Activated T-cell treated with anti-CD3 and anti-CD28 coated beads, Interleukin-2, amount 50 U/mL, for 1 hour (primary cell): ENCODE measurements around the gene DHX34.
"Not testable (repeated sequence)": the region's sequence is repeated elsewhere in the genome, so short reads cannot be mapped to it uniquely, and the experiment has no call there.

ENCODE experiments used
- DNase-seq: peaks from one replicate; pipeline ENCODE4 v3.0.0-alpha.2; 2020

Gene DHX34

DNA sequence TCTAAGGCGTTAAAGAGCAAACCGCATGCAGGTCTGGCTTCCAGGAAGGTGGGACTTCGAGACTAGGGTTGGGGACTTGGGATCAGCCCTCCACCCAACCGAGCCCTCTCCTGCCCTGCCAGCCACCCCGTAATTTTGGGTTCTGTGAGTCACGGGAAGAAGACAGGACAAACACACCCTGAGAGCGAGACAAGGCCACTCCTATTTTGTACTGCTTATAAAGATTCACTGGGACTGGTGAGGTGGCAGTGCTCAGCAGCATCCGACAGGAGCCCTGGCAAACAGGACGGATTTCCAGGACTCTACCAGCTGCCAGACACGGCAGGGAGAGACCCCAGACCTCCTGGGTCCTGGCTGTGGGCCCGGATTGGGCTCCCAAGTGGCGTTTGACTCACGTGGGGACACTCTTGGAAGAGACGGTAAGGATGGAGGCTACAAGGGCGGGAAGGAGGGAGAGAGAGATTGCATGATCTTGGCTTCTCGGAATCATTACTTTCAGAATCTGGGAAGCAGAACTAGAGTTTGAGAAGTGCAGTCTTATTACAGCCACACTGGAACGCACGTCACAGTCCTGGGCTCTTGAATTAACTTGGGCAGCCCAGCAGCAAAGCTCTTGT lies 17.1 kb upstream of the DHX34 start, which contains the start of gene C5AR2:
Gene C5AR2 (plus strand): TSS at position 245 of the 617 bp plus-strand sequence. CDS start 8,625 bp downstream, outside the sequence.
- no peak for DNase-seq

DNA sequence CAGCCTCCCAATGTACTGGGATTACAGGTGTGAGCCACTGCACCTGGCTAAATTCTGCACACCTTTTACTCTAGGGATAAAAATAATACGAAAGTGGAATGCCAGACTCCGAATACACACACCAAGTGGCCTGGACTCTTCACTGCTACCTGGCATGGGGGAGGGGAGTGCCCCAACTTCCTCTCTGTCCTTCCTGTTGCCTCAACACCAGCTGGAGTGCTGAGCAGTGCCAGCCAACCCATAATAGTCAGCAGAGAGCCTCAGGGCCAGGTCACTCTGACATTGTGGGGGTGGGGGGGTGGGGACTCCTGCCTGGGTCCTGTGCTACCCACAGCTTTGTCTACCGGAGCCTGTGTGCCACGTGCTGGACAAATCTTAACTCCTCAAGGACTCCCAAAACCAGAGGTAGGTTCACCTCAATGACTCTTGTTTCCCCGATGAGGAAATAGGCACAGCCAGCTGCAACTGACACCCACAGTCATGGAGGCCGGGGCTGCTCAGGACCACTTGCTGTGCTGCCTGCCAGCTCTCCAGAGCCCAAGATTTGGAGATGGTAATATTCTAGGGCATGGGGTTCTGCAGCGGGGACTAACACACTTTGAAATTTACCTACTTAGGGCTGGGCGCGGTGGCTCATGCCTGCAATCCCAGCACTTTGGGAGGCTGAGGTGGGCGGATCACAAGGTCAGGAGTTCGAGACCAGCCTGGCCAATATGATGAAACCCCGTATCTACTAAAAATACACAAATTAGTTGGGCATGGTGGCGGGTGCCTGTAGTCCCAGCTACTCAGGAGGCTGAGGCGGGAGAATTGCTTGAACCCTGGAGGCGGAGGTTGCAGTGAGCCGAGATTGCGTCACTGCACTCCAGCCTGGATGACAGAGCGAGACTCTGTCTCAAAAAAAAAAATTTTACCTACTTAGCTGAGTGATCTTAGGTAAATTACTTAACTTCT lies 12.1 kb upstream of the DHX34 start:
- DNase-seq = not testable (repeated sequence)

DNA sequence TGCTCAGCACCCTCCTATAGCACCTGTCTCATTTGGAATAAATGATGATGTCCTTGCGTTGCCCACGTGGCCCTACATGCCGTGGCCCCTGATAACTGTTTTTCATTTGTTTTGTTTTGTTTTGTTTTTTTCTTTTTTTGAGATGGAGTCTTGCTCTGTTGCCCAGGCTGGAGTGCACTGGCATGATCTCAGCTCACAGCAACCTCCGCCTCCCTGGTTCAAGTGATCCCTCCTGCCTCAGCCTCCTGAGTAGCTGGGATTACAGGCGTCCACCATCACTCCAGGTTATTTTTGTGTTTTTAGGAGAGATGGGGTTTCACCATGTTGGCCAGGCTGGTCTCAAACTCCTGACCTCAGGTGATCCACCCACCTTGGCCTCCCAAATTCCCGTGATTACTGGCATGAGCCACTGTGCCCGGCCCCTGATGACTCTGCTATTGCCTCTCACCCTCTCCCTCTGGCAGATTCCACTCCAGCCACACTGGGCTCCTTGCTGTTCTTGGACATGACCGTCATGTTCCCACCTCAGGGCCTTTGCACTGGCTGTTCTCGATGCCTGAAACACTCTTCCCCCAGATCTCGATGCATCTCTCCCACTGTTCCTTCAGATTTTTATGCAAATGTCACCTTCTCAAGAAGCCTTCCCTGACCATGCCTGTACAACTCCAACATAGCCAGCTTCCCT lies 9.8 kb upstream of the DHX34 start:
- DNase-seq = no peak

DNA sequence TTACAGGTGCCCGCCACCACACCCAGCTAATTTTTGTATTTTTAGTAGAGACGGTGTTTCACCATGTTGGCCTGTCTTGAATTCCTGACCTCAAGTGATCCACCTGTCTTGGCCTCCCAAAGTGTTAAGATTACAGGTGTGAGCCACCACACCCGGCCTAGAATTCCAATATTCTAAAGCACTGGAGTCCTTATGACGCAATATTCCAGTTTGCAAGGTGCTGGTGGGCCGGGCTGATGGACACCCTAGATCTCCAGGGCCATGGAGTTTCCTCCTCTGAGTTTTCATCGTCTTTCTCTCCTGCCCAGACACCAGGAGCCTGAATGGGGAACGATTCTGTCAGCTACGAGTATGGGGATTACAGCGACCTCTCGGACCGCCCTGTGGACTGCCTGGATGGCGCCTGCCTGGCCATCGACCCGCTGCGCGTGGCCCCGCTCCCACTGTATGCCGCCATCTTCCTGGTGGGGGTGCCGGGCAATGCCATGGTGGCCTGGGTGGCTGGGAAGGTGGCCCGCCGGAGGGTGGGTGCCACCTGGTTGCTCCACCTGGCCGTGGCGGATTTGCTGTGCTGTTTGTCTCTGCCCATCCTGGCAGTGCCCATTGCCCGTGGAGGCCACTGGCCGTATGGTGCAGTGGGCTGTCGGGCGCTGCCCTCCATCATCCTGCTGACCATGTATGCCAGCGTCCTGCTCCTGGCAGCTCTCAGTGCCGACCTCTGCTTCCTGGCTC lies 8.5 kb upstream of the DHX34 start:
- DNase-seq = no peak

DNA sequence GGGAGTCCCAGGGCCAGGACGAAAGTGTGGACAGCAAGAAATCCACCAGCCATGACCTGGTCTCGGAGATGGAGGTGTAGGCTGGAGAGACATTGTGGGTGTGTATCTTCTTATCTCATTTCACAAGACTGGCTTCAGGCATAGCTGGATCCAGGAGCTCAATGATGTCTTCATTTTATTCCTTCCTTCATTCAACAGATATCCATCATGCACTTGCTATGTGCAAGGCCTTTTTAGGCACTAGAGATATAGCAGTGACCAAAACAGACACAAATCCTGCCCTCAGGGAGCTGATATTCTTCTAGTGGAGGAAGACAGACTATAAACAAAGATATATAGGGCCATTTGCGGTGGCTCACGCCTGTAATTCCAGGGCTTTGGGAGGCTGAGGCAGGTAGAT lies 7.4 kb upstream of the DHX34 start:
- no peak for DNase-seq

DNA sequence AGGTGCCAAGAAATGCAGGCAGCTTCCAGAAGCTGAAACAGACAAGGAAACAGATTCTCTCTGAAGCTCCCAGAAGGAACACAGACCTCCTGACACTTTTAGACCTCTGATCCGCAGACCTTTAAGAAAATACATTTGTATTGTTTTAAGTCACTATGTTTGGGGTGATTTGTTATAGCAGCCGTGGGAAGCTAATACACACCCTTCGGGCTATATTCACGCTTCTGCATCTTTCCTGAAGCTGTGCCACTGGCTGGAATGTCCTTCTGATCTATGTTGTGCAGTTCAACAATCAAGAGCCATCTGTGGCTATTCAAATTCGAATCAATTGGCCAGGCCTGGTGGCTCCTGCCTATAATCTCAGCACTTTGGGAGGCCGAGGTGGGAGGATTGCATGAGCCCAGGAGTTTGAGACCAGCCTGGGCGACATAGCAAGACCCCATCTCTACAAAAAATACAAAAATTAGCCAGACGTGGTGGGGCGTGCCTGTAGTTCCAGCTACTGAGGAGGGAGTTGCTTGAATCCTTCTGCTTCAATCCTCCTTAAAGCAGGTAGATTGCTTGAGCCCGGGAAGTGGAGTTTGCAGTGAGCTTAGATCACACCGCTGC lies 5.8 kb upstream of the DHX34 start:
- no peak for DNase-seq

DNA sequence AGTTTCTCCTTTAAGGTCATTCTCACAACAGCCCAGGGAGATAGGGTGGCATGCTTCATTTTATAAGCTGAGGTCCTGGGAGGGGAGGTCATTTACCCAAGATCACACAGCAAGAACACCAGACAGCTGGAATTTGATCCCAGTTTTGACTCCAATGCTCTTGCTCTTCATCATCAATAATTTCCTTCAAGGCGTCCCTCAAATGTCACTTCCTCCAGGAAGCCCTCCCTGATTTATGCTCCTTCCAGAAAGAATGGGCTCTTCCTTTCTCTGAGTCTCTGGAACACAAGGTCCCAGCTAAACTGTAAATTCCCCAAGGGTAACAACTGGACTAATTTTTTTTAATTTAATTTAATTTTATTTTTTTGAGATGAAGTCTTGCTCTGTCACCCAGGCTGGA lies 4.7 kb upstream of the DHX34 start:
- no peak for DNase-seq

DNA sequence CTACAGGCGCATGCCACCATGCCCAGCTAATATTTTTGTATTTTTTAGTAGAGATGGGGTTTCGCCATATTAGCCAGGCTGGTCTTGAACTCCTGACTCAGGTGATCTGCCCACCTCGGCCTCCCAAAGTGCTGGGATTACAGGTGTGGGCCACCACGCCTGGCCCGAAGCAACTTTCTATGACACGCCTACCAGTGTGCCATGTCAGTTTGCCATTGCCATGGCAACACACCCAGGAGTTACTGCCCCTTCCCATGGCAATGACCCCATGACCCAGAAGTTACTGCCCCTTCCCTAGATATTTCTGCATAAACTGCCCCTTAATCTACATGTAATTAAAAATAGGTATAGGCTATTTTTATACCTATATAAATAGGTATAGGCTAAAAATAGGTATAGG lies 3.1 kb upstream of the DHX34 start:
- not testable (repeated sequence) for DNase-seq

DNA sequence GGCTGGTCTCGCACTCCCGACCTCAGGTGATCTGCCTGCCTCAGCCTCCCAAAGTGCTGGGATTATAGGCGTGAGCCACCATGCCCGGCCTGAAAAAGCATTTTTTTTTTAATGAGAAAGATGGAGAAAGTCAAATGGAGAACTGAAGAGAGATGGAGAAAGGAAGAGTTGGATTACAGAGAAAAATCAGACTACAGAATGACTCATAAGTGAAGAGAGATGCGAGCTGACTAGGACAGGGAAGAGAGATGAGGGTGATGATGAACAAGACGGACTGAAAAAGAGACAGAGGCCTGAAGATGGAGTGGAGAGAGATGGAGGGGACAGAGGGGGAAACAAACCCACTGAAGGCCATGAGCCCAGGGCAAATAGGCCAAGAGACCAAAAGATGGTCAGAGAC lies 1.5 kb downstream of the DHX34 start:
- DNase-seq = no peak

DNA sequence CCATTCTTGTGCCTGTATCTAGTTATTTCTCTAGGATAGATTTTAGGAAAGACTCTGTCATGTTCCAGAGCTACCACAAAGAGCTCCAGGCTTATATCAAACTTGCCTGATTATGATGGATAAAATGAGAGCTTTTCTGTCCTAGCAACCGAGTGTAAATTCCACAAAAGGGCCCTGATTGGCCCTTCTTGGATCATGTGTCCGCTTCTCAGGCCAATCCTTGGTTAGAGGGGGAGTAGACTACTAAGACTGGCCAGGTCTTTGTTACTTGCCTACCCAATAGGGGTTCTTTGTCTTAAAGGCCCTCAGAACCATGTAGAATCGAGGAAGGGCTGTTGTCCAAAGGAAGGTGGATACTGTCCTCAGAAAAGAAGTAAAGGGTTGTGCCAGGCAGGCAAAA lies 2.4 kb downstream of the DHX34 start:
- no peak for DNase-seq

DNA sequence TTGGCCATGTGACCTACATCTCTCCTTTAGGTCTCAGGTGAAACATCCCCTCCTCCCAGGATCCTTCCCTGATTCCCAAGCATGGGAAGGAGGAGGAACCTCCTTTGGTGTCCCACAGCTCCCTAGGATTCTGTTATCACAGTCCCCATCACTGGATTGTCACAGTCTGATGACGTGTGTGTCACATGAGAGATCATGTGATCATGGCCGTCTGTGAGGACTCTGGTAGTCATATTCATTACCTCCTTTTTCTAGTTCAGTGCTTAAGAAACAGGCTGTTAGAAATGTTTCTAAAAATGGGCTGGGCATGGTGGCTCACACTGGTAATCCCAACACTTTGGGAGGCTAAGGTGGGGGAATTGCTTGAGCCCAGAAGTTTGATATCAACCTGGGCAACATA lies 3.0 kb downstream of the DHX34 start:
- no peak for DNase-seq

DNA sequence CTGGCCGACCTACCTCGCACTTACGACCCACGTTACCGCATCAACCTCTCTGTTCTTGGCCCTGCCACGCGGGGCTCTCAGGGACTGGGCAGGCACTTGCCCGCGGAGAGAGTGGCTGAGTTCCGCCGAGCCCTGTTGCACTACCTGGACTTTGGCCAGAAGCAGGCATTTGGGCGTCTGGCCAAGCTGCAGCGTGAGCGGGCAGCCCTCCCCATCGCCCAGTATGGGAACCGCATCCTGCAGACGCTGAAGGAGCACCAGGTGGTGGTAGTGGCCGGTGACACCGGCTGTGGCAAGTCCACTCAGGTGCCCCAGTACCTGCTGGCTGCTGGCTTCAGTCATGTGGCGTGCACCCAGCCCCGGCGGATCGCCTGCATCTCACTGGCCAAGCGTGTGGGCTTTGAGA lies 4.2 kb downstream of the DHX34 start:
- no peak for DNase-seq

DNA sequence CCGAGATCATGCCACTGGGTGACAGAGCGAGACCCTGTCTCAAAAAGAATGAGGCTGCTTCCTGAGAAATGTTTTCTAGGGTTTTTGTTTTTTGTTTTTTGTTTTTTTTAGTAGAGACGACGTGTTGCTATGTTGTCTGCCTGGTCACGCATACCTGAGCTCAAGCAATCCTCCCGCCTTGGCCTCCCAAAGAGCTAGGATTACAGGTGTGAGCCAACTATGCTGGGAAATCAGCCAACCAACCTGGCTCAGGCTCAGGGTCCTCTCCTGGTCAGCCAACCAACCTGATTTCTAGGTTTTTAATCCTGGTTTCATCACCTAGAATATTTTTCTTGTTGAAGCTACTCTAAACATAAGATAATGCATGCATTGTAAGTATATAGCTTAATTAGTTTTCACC lies 7.8 kb downstream of the DHX34 start:
- no peak for DNase-seq

DNA sequence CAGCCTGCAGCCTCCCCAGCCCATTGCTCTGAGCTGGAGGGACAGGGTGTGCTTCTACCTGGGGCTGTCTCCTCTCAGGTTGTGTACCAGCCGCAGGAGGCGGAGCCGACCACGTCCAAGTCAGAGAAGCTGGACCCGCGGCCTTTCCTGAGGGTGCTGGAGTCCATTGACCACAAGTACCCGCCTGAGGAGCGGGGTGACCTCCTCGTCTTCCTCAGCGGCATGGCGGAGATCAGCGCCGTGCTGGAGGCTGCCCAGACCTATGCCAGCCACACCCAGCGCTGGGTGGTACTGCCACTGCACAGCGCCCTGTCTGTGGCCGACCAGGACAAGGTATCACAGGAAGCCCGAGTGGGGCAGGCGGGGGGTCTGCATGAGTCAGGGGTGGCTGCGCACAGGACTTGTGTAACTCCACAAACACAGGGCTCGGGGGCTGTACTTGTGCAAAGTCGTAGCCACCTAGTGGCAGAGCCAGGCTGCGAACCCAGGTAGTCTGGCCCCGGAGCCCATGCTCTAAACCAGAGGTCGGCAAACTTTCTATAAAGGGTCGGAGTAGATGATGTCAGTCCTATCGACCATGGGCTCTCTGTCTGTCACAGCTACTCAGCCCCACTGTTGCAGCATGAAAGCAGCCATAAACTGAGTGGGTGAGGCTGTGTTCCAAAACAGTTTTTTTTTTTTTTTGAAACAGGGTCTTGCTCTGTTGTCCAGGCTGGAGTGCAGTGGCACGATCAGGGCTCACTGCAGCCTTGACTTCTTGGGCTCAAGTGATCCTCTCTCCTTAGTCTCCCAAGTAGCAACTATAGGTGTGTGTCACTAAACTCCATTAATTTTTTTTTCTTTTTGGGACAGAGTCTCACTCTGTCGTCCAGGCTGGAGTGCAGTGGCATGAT lies 8.9 kb downstream of the DHX34 start:
- DNase-seq = no peak

DNA sequence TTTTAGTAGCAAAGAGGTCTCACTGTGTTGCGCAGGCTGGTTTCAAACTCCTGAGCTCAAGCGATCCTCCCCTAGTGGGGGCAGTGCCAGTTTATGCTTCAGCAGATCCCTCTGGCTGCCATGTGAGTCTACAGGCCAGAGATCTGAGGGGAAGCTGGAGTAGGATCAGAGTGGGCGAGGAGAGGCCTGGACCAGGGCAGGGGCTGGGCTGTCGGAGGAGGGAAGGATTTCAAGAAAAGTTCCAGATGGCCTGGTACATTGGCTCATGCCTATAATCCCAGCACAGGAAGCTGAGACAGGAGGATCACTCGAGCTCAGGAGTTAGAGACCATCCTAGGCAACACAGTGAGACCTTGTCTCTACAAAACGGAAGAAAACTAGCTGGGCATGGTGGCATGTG lies 9.8 kb downstream of the DHX34 start:
- DNase-seq = no peak

DNA sequence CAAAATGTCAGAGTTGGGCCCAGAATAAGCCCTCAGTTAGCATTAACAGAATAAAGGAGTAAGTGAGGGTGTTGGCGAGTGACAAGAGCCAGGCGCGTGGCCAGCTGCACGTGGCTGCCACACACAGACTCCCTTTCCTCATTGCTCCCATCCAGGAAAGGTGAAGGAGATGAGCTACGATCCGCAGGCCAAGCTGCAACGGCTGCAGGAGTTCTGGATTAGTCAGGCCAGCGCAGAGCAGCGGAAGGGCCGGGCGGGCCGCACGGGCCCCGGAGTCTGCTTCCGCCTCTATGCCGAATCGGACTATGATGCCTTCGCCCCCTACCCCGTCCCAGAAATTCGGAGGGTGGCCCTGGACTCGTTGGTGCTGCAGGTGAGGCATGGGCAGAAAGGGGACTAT lies 13.2 kb downstream of the DHX34 start:
- no peak for DNase-seq

DNA sequence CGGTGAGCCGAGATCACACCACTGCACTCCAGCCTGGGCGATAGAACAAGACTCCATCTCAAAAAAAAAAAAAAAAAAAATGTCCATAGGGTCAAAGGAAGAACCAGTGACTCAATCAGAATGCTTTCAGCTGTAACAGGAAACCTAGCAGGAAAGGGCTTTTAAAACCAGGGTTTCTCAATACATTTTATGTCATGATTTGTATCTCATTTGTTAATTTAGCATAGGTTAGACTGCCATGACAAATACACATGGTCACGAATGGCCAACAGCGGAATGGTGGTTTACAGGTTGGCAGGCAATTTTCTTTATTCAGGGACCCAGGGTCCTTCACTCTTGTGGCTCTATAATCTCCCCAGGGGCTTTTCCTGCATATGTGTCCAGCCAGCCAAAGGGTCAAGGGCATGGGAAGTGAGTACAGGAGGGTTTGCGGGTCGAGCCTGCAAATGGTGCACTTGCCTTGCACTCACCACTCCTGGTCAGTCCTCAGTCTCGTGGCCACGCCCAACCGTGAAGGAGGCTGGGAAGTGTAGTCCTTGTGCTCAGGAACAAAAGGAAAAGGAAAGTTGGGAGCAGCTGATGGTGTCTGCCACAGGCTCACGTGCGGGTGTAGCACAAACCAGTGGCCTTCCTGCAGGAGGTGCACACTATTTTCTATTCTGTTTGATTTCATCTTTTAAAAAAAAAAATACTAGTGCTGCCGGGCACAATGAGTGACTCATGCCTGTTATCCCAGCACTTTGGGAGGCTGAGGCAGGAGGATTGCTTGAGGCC lies 14.8 kb downstream of the DHX34 start:
- DNase-seq = no peak

DNA sequence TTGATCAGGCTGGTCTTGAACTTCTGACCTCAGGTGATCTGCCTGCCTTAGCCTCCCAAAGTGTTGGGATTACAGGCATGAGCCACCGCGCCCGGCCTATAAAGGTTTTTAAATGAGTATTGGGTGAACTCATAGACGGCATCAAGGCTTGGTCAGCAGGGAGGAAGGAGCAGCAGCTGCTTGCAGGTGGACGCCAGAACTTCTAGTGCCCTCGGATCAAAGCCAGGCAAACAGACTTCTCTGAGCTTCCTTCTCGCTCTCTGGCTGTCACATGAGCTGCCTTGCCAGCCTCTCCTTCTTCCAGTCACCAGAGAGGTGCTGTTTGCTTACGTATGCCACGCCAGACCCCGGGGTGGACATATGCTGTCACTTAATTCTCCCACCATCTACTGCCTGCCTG lies 16.3 kb downstream of the DHX34 start:
- DNase-seq = not testable (repeated sequence)

DNA sequence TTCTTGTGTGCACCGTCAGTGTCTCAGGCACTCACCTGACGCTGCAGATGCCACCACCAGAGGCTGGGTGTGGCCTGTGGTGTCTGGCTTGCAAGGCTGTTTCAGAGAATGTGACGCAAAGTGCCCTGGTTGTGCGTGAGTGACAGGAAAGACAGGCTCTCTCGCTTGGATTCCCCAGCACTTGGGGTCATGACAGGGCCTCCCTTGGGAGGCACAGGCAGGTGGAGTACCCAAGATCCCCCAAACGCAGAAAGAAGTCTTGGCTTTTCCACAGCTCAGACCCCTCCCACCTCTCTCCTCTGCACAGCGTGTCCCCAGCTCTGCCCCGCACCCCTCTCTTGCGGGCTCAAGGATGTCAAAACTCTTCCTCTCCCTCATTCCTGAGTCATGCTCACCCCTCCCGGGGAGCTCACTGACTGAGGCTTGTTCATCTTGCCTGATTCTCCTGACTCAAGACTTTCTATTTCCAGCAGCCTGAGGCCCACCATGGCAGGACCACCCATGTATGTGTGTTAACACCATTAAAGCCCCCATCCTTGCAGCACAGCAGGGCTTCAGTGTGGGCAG lies 21.0 kb downstream of the DHX34 start:
- no peak for DNase-seq

DNA sequence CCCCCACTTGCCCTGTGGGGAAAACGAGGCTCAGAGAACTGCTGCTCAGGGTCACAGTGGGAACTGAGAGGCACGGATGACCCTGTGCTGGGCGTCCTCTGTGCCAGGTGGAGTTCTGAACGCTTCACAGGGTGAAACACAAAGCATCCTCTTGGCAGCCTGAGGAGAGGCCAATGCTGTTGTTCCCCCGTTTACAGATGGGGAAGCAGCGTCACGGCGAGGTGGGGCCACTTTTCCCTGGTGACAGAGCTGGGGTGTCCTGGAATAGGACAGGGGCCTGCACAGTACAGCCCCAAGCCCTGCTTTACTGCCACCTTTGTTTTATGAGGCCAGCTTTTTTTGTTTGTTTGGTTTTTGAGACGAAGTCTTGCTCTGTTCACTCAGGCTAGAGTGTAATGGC lies 22.1 kb downstream of the DHX34 start:
- no peak for DNase-seq
